Inflammatory macrophage (primary cell): ENCODE measurements around the gene PTGER3.

Source experiments
- DNase-seq, 2 donors: peaks; one replicate each; pipeline ENCODE4 v3.0.0-alpha.2; 2020 to 2022

PTGER3 gene

DNA sequence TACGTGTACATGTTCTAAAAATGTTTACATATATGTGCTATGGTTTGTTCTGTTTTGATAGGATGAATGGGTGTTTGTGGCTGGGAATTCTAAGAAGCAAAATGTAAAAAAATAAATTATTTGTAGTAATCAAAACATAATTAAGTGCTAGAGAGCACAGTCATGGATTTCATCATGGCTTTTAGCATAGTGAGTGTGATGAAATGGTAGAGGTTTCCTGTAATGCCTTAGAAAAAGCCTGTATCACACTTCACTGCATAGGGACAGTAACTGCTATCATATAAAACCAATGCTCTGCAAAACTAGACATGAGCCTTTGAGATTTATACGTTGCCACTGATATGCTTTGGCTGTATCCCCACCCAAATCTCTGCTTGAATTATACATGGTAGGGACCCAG is 99.8 kb downstream of the PTGER3 start:
- DNase-seq = no peak

DNA sequence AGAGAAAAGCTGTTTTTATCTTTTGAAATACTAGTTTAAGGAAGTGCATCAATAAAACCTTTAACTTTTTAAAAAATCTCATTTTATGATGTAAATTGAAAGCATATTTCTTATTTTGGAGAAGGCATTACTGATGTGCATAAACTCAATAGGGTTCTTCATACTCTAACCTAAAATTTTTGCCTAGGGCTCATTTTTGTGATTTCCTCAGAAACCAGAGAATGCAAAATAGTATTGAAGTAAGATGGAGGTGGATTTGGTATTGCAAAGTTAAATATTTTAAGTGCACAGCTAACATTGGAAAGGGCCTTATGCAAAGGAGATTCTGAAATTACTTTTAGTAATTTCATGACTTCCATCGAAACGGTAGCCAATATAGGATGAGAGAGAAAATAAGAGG is 101.9 kb downstream of the PTGER3 start:
- DNase-seq = no peak

- DNase-seq = no peak
Measured at GRCh38 chr1:70945251-70945650, 102.4 kb downstream of the PTGER3 start.

GRCh38 chr1:70941563-70941962 is 106.1 kb downstream of the PTGER3 start:
- no peak for DNase-seq

GRCh38 chr1:70940398-70940797 is 107.2 kb downstream of the PTGER3 start:
- peak in 1 of 2 donors; percentile 4 for DNase-seq

DNA sequence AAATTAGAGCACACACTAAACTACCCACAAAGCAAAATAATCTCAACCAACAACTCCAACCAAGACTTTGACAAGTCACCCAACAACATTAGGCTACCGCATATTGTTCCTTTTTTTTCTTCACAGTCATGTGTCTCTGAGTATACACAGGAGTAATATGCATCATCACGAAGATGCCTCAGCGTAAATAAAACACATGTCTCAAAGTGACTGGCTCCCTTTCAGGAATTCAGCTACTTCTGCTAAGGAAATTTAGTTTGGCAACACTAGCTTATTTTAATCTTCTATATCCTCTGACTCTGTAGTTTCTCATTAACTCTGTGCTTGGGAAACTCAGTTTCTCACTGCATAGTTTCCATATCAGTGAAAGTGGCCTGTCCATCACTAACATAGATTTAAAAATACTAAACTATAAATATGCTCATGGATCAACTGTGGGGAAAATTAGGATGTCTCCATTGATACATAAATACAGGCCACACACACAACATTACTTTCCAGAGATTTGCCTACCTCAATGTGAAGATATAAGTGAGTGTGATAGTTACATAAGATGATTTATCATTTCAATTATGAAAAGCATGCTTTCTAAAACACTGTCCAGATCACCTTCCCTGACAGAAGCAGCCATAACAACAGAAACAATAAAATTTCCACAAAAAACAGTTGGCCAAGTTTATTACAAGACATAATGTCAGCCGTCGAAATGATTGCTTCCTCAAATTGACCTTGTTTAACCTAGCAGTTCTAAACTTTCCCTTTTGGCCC is 113.2 kb downstream of the PTGER3 start:
- peak; percentile 49 to 52 for DNase-seq

GRCh38 chr1:70930062-70930461 is 117.6 kb downstream of the PTGER3 start:
- no peak for DNase-seq

DNA sequence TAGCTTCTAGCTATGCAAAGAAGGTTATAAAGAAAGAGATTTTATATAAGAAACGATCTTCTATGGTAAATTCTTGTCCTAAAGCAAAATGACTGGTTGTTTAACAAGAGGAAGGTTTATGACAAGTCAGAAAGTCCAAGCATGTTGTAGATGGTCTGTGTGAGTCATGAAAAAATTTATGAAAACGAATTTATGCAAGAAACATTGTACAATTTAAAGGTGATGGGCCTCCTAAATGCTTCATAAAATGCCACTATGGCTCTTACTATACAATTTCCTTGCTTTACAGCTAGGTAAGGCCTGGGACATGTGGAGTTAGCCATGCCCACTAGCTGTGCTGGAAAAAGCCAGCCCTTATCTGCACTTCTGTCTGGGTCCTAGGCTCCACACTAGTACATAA is 125.4 kb downstream of the PTGER3 start:
- DNase-seq = no peak
